ENCODE measurements around the gene METTL9. TPM values are rescaled to one million over a fixed set of nuclear protein-coding genes. Genes with fewer than 3 reads are reported as not detected.

The METTL9 gene
- total and polyA plus RNA-seq, 12 donors: 35.7 to 398 (median 212) TPM

DNA sequence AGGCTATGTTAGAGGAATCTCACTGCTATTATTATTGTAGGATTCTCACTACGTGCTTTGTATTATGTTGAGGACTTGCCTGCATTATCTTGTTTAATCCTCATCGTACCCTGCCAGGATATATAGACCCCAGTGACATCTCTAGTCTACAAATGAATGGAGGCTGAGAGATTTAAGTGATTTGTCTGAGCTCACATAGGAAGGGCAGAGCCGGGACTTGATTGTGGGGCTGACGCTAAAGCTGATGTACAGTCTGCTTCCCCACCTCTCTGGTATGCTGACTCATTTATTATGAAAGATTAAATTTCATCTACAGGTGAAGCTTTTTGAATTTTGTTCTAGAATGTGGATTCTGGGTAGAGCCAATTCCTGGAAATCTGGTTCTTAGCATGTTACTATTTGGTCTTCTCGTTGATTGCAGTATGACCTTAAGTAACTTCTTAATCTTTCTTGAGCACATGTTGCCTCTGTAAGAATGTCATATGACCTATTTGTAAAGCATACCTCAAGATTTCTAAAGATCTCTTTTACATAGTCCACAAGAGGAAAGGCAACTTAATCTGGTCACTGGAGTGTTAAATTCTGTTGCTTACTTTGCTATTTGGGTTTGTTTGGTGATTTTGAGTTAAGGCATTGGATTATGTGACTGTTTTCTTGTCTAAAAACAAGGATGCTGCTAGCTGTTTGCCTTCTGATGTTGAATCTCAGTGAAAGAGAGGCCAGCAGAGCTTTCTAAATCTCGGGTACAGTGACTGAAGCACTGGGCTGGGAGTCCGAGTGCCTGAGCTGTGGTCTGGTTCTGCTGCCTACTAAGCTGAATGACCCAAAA is 12.4 kb downstream of the METTL9 start:
- intact Hi-C loops (cut with DNase I): no loop called here
- 28 to 36% (median 32%) methylated on average over 7 of the region's 7 CpGs for WGBS, 4 donors
- no peak for DNase-seq
- H3K4me3 ChIP-seq: no peak overlapping the region
- no peaks in the 10 kb centered on the region for H3K36me3 ChIP-seq (replicated peaks in 1 of 2)
- peaks cover 8 to 64% of the 10 kb centered on the region in 2 donors for H3K4me1 ChIP-seq (replicated peaks in 1 of 2)
- H3K9me3 ChIP-seq (replicated peaks in 1 of 3): no peaks in the 10 kb centered on the region
- H3K27me3 ChIP-seq: no peaks in the 10 kb centered on the region
- no peak for TF ChIP-seq POLR2A (IDR thresholded peaks at IDR 0.05)
- no peak for TF ChIP-seq CTCF (IDR thresholded peaks at IDR 0.05)
- peak overlapping the region; percentile 8 to 79 (median 76) for H3K27ac ChIP-seq

DNA sequence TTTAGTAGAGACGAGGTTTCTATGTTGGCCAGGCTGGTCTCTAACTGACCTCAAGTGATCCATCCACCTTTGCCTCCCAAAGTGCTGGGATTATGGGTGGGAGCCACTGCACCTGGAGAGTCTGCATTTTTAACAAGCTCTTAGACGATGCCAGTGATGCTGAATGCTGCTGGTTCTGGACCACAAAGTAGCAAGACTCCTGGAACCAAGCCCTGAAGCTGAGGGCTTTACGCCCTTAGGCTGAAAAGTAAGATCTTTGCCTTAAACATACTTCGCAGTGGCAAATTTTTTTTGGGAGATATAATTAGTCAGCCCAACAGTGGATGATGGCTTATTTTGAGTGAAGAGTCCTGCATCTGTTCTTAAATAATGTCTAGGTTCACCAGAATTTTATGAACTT is 14.0 kb downstream of the METTL9 start:
- no peak overlapping the region for H3K4me3 ChIP-seq
- H3K36me3 ChIP-seq (replicated peaks in 1 of 2): peaks cover 0 to 4% of the 10 kb centered on the region in 2 donors
- peaks cover 8 to 49% of the 10 kb centered on the region in 2 donors for H3K4me1 ChIP-seq (replicated peaks in 1 of 2)
- H3K27me3 ChIP-seq: no peaks in the 10 kb centered on the region
- H3K27ac ChIP-seq: peak overlapping the region in 2 of 5 donors; percentile 8 to 77
- 91 to 98% (median 94%) methylated on average over 4 of the region's 4 CpGs for WGBS, 4 donors
- DNase-seq: no peak
- no peaks in the 10 kb centered on the region for H3K9me3 ChIP-seq (replicated peaks in 1 of 3)
- intact Hi-C loops (cut with DNase I): no loop called here
- TF ChIP-seq CTCF (IDR thresholded peaks at IDR 0.05): no peak

- H3K4me3 ChIP-seq: no peak overlapping the region
- peak overlapping the region in 1 of 5 donors; percentile 77 for H3K27ac ChIP-seq
- DNase-seq: no peak
- H3K4me1 ChIP-seq (replicated peaks in 1 of 2): peaks cover 9 to 49% of the 10 kb centered on the region in 2 donors
- TF ChIP-seq CTCF (IDR thresholded peaks at IDR 0.05): no peak
- TF ChIP-seq POLR2A (IDR thresholded peaks at IDR 0.05): no peak
- H3K36me3 ChIP-seq (replicated peaks in 1 of 2): peaks cover 0 to 7% of the 10 kb centered on the region in 2 donors
- no peaks in the 10 kb centered on the region for H3K9me3 ChIP-seq (replicated peaks in 1 of 3)
- no peaks in the 10 kb centered on the region for H3K27me3 ChIP-seq
- intact Hi-C loops (cut with DNase I): no loop called here
- 94 to 100% (median 97%) methylated on average over 2 of the region's 2 CpGs for WGBS, 4 donors
These were observed 14.4 kb downstream of the METTL9 start for GRCh38 chr16:21613781-21614180.

DNA sequence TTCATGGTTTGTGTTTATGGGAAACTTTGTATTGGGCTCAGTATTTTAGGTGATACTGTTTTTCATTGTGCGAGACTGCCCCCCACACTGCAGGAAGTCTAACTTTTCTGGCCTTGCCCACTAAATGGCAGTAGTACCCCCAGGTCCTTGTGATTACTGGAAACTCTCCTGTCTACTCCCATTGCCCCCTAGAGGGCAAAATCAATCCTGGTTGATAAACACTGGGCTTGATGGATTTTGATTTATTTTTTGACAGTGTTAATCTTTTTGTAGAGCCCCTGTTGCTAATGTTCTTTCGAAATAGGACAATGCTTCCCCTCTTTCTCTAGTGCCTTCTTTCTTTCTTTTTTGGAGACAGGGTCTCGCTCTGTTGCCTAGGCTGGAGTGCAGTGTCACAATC is 15.5 kb downstream of the METTL9 start:
- WGBS, 4 donors: 91 to 100% (median 94%) methylated on average over 3 of the region's 3 CpGs
- no peaks in the 10 kb centered on the region for H3K9me3 ChIP-seq (replicated peaks in 1 of 3)
- H3K4me3 ChIP-seq: no peak overlapping the region
- TF ChIP-seq CTCF (IDR thresholded peaks at IDR 0.05): no peak
- no peak for TF ChIP-seq POLR2A (IDR thresholded peaks at IDR 0.05)
- intact Hi-C loops (cut with DNase I): no loop called here
- DNase-seq: no peak
- peaks cover 0 to 7% of the 10 kb centered on the region in 2 donors for H3K36me3 ChIP-seq (replicated peaks in 1 of 2)
- peaks cover 18 to 49% of the 10 kb centered on the region in 2 donors for H3K4me1 ChIP-seq (replicated peaks in 1 of 2)
- no peak overlapping the region for H3K27ac ChIP-seq
- H3K27me3 ChIP-seq: no peaks in the 10 kb centered on the region
